SK-N-MC (cell line): ENCODE measurements around the gene PIKFYVE.
"Not testable (repeated sequence)": the region's sequence is repeated elsewhere in the genome, so short reads cannot be mapped to it uniquely, and the experiment has no call there.

ENCODE experiments used
- DNase-seq: peaks from one replicate; pipeline ENCODE4 v3.0.0-alpha.2; 2011; ENCODE audit warnings: low read depth, low spot score
- H3K27ac ChIP-seq: fragments of 200-600 bp; sonication (generic); 2 replicates; pipeline ENCODE4 v1.5.1; 2016; ENCODE audit warnings: mixed run types
- H3K36me3 ChIP-seq: fragments of 200-600 bp; sonication (generic); 2 replicates; pipeline ENCODE4 v1.6.1; 2017; ENCODE audit warnings: antibody characterized with exemption, low read length, mixed read lengths; ENCODE audit not compliant: insufficient read depth
- H3K4me3 ChIP-seq: fragments of 200-600 bp; sonication (generic); 2 replicates; pipeline ENCODE4 v1.5.1; 2016
- H3K9ac ChIP-seq: fragments of 200-600 bp; sonication (generic); 2 replicates; pipeline ENCODE4 v1.8.0; 2017; ENCODE audit warnings: mixed run types, mixed read lengths; ENCODE audit not compliant: insufficient read length
- H3K9me3 ChIP-seq: fragments of 200-600 bp; sonication (generic); 2 replicates; pipeline ENCODE4 v1.6.1; 2017; ENCODE audit warnings: low read depth, mild to moderate bottlenecking, antibody characterized with exemption, low read length, moderate library complexity, mixed read lengths
- EZH2 ChIP-seq: fragments of 200-600 bp; sonication (generic); IDR thresholded peaks from one replicate; pipeline ENCODE4 v1.6.1; 2017; ENCODE audit warnings: antibody characterized with exemption
- FOXP2 ChIP-seq: optimal IDR thresholded peaks from 2 replicates; pipeline ENCODE3; 2011; ENCODE audit warnings: mild to moderate bottlenecking, moderate library complexity; ENCODE audit not compliant: insufficient read depth; ENCODE audit errors: extremely low read length, control extremely low read depth
- POLR2AphosphoS5 ChIP-seq: IDR thresholded peaks from 2 replicates; pipeline ENCODE4 v1.6.1; 2012; ENCODE audit warnings: mild to moderate bottlenecking, low read depth, low read length, borderline replicate concordance

The PIKFYVE gene

DNA sequence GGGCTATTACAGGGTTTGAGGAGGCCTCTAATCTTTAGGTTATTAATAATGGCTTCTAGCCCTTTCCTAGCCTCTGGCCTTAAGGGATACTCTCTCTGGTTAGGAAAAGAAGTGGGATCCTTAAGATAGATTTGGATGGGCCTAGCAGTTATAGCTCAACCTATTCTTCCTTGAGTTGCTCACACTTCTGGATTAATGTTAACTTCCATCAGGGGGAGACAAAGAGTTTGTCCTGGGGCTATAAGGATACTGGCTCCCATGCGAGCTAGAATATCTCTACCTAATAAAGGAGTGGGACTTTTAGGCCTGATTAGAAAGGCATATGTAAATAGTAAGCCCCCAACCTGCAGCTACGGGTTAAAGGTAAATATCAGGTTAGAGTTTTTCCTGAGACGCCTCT, 126.2 kb downstream of the PIKFYVE start:
- Histone ChIP-seq H3K9me3 (peaks cover 3% of the 10 kb centered on the region; the same call in 1 of the 2 replicates), H3K4me3 (no peak overlapping the region), H3K27ac (no peak overlapping the region), H3K9ac (no peak overlapping the region), H3K36me3 (no peaks in the 10 kb centered on the region)
- DNase-seq, result no peak
- TF ChIP-seq POLR2AphosphoS5, result no peak
- no peak for TF ChIP-seq EZH2
- TF ChIP-seq FOXP2, result no peak

DNA sequence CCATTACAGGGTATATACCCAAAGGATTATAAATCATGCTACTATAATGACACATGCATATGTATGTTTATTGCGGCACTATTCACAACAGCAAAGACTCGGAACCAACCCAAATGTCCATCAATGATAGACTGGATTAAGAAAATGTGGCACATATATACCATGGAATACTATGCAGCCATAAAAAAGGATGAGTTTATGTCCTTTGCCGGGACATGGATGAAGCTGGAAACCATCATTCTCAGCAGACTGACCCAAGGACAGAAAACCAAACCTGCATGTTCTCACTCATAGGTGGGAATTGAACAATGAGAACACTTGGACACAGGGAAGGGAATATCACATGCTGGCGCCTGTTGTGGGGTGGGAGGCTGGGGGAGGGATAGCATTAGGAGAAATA, 130.7 kb downstream of the PIKFYVE start:
- H3K9me3 ChIP-seq, H3K36me3 ChIP-seq, H3K9ac ChIP-seq, H3K4me3 ChIP-seq, DNase-seq, H3K27ac ChIP-seq: not testable (repeated sequence)

DNA sequence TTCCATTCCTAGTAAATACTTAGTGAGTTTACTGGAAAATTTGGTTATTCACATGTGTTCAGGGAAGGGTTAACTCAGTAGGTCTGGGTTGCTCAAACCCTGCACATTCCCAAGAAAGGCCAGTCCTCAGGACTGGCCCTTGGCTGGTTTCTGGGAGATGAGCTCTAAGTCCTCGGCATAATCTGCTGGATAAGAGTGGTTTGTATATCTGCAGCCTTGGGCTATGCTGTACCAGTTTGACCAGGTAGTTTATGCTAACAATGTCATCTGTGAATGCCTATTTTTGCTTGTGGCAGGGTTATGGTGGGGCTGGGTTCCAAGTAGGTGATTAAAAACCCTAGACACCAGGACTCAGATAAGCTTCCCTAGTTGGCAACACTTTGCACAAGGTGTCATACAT, 133.1 kb downstream of the PIKFYVE start:
- Histone ChIP-seq H3K9me3 (peaks cover 2% of the 10 kb centered on the region; the same call in 1 of the 2 replicates), H3K27ac (no peak overlapping the region), H3K9ac (no peak overlapping the region), H3K4me3 (no peak overlapping the region), H3K36me3 (no peaks in the 10 kb centered on the region)
- no peak for TF ChIP-seq EZH2
- TF ChIP-seq POLR2AphosphoS5, result no peak
- no peak for TF ChIP-seq FOXP2
- no peak for DNase-seq

DNA sequence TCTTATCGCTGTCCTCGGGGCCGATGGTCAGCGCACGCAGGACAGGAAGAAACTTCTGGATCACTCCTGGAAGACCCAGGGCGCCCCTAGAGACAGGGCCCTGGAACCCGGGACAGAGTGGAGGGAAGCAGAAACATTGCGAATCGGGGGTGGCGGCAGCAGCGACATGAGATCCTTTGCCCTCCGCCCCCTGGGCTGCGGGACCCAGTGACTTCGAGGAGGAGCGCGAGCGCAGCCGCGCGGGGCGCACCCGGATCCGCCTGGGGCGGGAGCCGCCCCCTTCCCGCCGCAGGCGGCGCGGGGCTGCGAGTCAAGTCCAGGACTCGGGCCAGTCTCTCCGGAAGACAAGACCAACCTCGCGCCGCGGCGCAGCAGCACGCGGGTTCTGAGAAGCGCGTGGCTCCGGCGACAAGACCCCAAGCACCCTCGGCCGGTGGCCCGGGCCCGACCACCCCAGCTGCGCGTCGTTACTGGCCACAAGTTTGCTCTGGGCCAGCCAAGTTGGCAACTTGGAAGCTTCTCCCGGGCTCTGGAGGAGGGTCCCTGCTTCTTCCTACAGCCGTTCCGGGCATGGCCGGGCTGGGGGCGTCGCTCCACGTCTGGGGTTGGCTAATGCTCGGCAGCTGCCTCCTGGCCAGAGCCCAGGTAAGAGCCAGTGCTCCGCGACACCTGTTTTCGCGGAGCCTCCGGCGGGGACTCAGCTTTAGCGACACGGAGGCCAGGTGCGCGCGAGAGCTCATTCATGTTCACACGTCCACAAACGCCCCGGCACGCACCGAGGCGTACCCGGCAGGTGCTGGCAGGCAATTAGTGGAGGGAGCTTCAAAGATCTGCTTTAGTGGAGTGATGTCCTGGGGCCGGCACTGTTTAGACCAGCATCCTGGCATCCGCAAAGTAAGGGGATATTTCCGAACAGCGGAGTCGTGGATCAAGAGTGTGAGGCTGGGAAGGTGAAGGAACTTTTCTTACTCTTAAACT, 140.7 kb downstream of the PIKFYVE start, which contains the start of gene PTH2R:
Gene PTH2R (plus strand): TSS at position 319 of the 978 bp plus-strand sequence. CDS start 252 bp downstream, at position 571.
- TF ChIP-seq POLR2AphosphoS5 (no peak), FOXP2 (no peak), EZH2 (no peak)
- Histone ChIP-seq H3K9me3 (no peaks in the 10 kb centered on the region), H3K36me3 (no peaks in the 10 kb centered on the region), H3K4me3 (peak within 1 kb of the TSS; percentile 62), H3K9ac (no peak within 1 kb of the TSS), H3K27ac (no peak within 1 kb of the TSS)
- no peak for DNase-seq

DNA sequence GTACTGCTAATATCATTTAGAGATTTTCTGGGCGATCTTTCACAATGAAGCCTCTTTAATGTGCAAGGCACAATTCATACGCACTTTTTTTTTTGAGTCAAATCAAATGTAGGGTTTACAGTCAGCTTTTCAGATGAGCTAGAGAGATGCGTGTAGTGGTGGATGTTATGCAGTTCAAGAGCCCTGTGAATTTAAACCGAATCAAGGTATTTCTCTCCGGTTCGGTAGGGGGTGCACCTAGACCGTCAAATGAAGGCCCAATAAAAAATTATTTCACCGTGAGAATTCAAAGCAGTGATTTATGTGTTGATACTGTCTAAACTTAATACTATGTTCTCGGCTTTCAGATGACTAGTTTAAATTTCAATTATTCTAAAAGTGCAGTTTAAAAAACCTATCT, 141.6 kb downstream of the PIKFYVE start:
- Histone ChIP-seq H3K9ac (no peak overlapping the region), H3K36me3 (no peaks in the 10 kb centered on the region), H3K4me3 (no peak overlapping the region), H3K27ac (no peak overlapping the region), H3K9me3 (no peaks in the 10 kb centered on the region)
- no peak for DNase-seq
- TF ChIP-seq FOXP2 (no peak), POLR2AphosphoS5 (no peak), EZH2 (no peak)
